WTC11 (cell line): ENCODE results near the gene PHRF1. TPM values are rescaled to one million over a fixed set of nuclear protein-coding genes. Genes with fewer than 3 reads are reported as not detected.

ENCODE experiments used
- ATAC-seq: fragments of 200-7000 bp; cut with Tn5 transposase; 2 replicates; pipeline ENCODE4 v1.10.0; 2021; ENCODE audit warnings: mild to moderate bottlenecking, moderate library complexity
- CTCF ChIA-PET: fragments of 300-600 bp; sonication (Branson Sonifier 250); formaldehyde crosslinking; loops from one replicate; lab custom pipeline; 2021; ENCODE audit warnings: antibody characterized with exemption; lab: Charles Lee
- POLR2A ChIA-PET: fragments of 350-600 bp; sonication (Branson Sonifier 250); formaldehyde crosslinking; loops from one replicate; lab custom pipeline; 2021; ENCODE audit warnings: antibody characterized with exemption; lab: Charles Lee
- DNase-seq: peaks from one replicate; pipeline ENCODE4 v3.0.0; 2021; ENCODE audit warnings: low spot score
- H3K27ac Mint-ChIP-seq: 2 replicates; pipeline ENCODE4 v1.8.0; 2021; ENCODE audit warnings: mixed read lengths
- H3K27me3 Mint-ChIP-seq: 2 replicates; pipeline ENCODE4 v1.8.0; 2021; ENCODE audit warnings: low read depth, mild to moderate bottlenecking, moderate library complexity, mixed read lengths
- H3K36me3 Mint-ChIP-seq: 2 replicates; pipeline ENCODE4 v1.8.0; 2021; ENCODE audit warnings: mixed read lengths
- H3K4me1 Mint-ChIP-seq: 2 replicates; pipeline ENCODE4 v1.8.0; 2022; ENCODE audit warnings: mixed read lengths
- H3K4me3 Mint-ChIP-seq: 2 replicates; pipeline ENCODE4 v1.8.0; 2021; ENCODE audit warnings: mild to moderate bottlenecking, moderate library complexity, mixed read lengths
- H3K9me3 Mint-ChIP-seq: 2 replicates; pipeline ENCODE4 v1.8.0; 2021; ENCODE audit warnings: mixed read lengths
- ARID4B ChIP-seq: sonication (generic); formaldehyde crosslinking; IDR thresholded peaks from 2 replicates; pipeline ENCODE4 v1.8.0; 2023; ENCODE audit warnings: missing genetic modification reagents, mild to moderate bottlenecking, borderline replicate concordance
- E2F5 ChIP-seq: sonication (generic); formaldehyde crosslinking; IDR thresholded peaks from 2 replicates; pipeline ENCODE4 v1.8.1; 2022; ENCODE audit warnings: mild to moderate bottlenecking, moderate library complexity, missing genetic modification reagents
- ELF4 ChIP-seq: sonication (generic); formaldehyde crosslinking; IDR thresholded peaks from 2 replicates; pipeline ENCODE4 v1.8.1; 2022; ENCODE audit warnings: low read depth, mild to moderate bottlenecking, moderate library complexity, missing genetic modification reagents
- FOXJ3 ChIP-seq: sonication (generic); formaldehyde crosslinking; IDR thresholded peaks from 2 replicates; pipeline ENCODE4 v1.9.0; 2021; ENCODE audit warnings: missing genetic modification reagents, mild to moderate bottlenecking, borderline replicate concordance
- FOXK1 ChIP-seq: sonication (generic); formaldehyde crosslinking; IDR thresholded peaks from 2 replicates; pipeline ENCODE4 v1.8.0; 2022; ENCODE audit warnings: mild to moderate bottlenecking, moderate library complexity, missing genetic modification reagents
- JAZF1 ChIP-seq: fragments of 250-450 bp; sonication (Bioruptor Pico); IDR thresholded peaks from 2 replicates; pipeline ENCODE4 v1.9.0; 2021; ENCODE audit warnings: moderate library complexity, mild to moderate bottlenecking, inconsistent platforms
- MYBL2 ChIP-seq: sonication (generic); formaldehyde crosslinking; IDR thresholded peaks from 2 replicates; pipeline ENCODE4 v1.8.1; 2023; ENCODE audit warnings: mild to moderate bottlenecking, moderate library complexity, missing genetic modification reagents
- SOX15 ChIP-seq: fragments of 250-450 bp; sonication (Bioruptor Pico); IDR thresholded peaks from 2 replicates; pipeline ENCODE4 v1.9.0; 2021; ENCODE audit warnings: mild to moderate bottlenecking
- SP1 ChIP-seq: sonication (generic); formaldehyde crosslinking; conservative IDR thresholded peaks from 2 replicates; pipeline ENCODE4 v1.8.1; 2022; ENCODE audit warnings: missing genetic modification reagents
- TP53 ChIP-seq: sonication (generic); formaldehyde crosslinking; IDR thresholded peaks from 2 replicates; pipeline ENCODE4 v1.8.1; 2023; ENCODE audit warnings: mild to moderate bottlenecking, missing genetic modification reagents
- ZBTB21 ChIP-seq: sonication (generic); formaldehyde crosslinking; IDR thresholded peaks from 2 replicates; pipeline ENCODE4 v1.8.1; 2023; ENCODE audit warnings: mild to moderate bottlenecking, missing genetic modification reagents, borderline replicate concordance
- ZNF423 ChIP-seq: fragments of 250-450 bp; sonication (Bioruptor Pico); IDR thresholded peaks from 2 replicates; pipeline ENCODE4 v2.1.2; 2022; ENCODE audit warnings: mild to moderate bottlenecking, moderate library complexity
- ZNF512 ChIP-seq: sonication (generic); formaldehyde crosslinking; IDR thresholded peaks from 2 replicates; pipeline ENCODE4 v1.8.1; 2022; ENCODE audit warnings: missing genetic modification reagents, borderline replicate concordance
- total RNA-seq: library from RNA; stranded (reverse); gene quantifications from 3 replicates; pipeline ENCODE4 v1.2.3, GENCODE V29; 2021
- TF ChIP-seq, protein P1 (sequence below): fragments of 250-450 bp; sonication (Bioruptor Pico); IDR thresholded peaks from 2 replicates; pipeline ENCODE4 v1.9.0; 2021; ENCODE audit warnings: mild to moderate bottlenecking
- TF ChIP-seq, protein P2 (sequence below): sonication (generic); formaldehyde crosslinking; IDR thresholded peaks from 2 replicates; pipeline ENCODE4 v1.8.0; 2022; ENCODE audit warnings: mild to moderate bottlenecking, missing genetic modification reagents
- TF ChIP-seq, protein P3 (sequence below): sonication (generic); formaldehyde crosslinking; IDR thresholded peaks from 2 replicates; pipeline ENCODE4 v1.8.1; 2023; ENCODE audit warnings: mild to moderate bottlenecking, missing genetic modification reagents, moderate library complexity
- TF ChIP-seq, protein P4 (sequence below): sonication (generic); formaldehyde crosslinking; IDR thresholded peaks from 2 replicates; pipeline ENCODE4 v1.8.1; 2022; ENCODE audit warnings: low read depth, mild to moderate bottlenecking, moderate library complexity, missing genetic modification reagents, borderline replicate concordance

Gene PHRF1
- total RNA-seq, 1 experiment from 2014 or later, result 46.9 TPM

GRCh38 chr11:612201-612960 lies 36.1 kb downstream of the PHRF1 start:
- peak overlapping the region; percentile 82; the same call in 1 of the 2 replicates for H3K27ac Mint-ChIP-seq
- no peaks in the 10 kb centered on the region for H3K27me3 Mint-ChIP-seq
- POLR2A ChIA-PET, result no interaction called here
- H3K9me3 Mint-ChIP-seq, result no peaks in the 10 kb centered on the region
- no peak for DNase-seq
- CTCF ChIA-PET, result interaction anchor here (0.6 to 2.8 kb wide), 7 partner anchors 23 to 151 kb away, joined by 3 to 14 read pairs (median 4); partner anchors contain the start of genes LMNTD2 and PHRF1
- no peak for TF ChIP-seq ZNF423 (CRISPR knock-in tag)
- no peak for TF ChIP-seq ZBTB21
- no peak for TF ChIP-seq ARID4B
- H3K36me3 Mint-ChIP-seq, result peaks cover 14% of the 10 kb centered on the region
- 0 out of 2 replicates have a peak, but pooled peaks cover 4% of the 10 kb centered on the region for H3K4me1 Mint-ChIP-seq
- ATAC-seq, result no peak
- H3K4me3 Mint-ChIP-seq, result no peak overlapping the region

- H3K27ac Mint-ChIP-seq, result no peak overlapping the region
- H3K9me3 Mint-ChIP-seq, result no peaks in the 10 kb centered on the region
- CTCF ChIA-PET, result interaction anchor here (0.5 to 2.8 kb wide), 5 partner anchors 22 to 150 kb away, joined by 3 to 14 read pairs (median 4); no protein-coding TSS in a partner anchor
Measured at GRCh38 chr11:612961-613300, 36.7 kb downstream of the PHRF1 start.

More at GRCh38 chr11:612961-613300, 36.7 kb downstream of the PHRF1 start:
- 0 out of 2 replicates have a peak, but pooled peaks cover 4% of the 10 kb centered on the region for H3K4me1 Mint-ChIP-seq
- ATAC-seq (no peak), DNase-seq (no peak)
- TF ChIP-seq MYBL2 (CRISPR knock-in tag) (no peak), JAZF1 (CRISPR knock-in tag) (no peak), SOX15 (CRISPR knock-in tag) (no peak), ELF4 (CRISPR knock-in tag) (no peak), FOXJ3 (CRISPR knock-in tag) (no peak), TP53 (CRISPR knock-in tag) (no peak), E2F5 (no peak), ZNF512 (CRISPR knock-in tag) (no peak), SP1 (CRISPR knock-in tag) (no peak), FOXK1 (CRISPR knock-in tag) (no peak)
- TF ChIP-seq, protein P1, sequence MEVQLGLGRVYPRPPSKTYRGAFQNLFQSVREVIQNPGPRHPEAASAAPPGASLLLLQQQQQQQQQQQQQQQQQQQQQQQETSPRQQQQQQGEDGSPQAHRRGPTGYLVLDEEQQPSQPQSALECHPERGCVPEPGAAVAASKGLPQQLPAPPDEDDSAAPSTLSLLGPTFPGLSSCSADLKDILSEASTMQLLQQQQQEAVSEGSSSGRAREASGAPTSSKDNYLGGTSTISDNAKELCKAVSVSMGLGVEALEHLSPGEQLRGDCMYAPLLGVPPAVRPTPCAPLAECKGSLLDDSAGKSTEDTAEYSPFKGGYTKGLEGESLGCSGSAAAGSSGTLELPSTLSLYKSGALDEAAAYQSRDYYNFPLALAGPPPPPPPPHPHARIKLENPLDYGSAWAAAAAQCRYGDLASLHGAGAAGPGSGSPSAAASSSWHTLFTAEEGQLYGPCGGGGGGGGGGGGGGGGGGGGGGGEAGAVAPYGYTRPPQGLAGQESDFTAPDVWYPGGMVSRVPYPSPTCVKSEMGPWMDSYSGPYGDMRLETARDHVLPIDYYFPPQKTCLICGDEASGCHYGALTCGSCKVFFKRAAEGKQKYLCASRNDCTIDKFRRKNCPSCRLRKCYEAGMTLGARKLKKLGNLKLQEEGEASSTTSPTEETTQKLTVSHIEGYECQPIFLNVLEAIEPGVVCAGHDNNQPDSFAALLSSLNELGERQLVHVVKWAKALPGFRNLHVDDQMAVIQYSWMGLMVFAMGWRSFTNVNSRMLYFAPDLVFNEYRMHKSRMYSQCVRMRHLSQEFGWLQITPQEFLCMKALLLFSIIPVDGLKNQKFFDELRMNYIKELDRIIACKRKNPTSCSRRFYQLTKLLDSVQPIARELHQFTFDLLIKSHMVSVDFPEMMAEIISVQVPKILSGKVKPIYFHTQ (CRISPR knock-in tag), result no peak
- TF ChIP-seq, protein P2, sequence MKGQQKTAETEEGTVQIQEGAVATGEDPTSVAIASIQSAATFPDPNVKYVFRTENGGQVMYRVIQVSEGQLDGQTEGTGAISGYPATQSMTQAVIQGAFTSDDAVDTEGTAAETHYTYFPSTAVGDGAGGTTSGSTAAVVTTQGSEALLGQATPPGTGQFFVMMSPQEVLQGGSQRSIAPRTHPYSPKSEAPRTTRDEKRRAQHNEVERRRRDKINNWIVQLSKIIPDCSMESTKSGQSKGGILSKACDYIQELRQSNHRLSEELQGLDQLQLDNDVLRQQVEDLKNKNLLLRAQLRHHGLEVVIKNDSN (CRISPR knock-in tag), result no peak
- TF ChIP-seq, protein P3, sequence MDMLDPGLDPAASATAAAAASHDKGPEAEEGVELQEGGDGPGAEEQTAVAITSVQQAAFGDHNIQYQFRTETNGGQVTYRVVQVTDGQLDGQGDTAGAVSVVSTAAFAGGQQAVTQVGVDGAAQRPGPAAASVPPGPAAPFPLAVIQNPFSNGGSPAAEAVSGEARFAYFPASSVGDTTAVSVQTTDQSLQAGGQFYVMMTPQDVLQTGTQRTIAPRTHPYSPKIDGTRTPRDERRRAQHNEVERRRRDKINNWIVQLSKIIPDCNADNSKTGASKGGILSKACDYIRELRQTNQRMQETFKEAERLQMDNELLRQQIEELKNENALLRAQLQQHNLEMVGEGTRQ (CRISPR knock-in tag), result no peak
- TF ChIP-seq, protein P4, sequence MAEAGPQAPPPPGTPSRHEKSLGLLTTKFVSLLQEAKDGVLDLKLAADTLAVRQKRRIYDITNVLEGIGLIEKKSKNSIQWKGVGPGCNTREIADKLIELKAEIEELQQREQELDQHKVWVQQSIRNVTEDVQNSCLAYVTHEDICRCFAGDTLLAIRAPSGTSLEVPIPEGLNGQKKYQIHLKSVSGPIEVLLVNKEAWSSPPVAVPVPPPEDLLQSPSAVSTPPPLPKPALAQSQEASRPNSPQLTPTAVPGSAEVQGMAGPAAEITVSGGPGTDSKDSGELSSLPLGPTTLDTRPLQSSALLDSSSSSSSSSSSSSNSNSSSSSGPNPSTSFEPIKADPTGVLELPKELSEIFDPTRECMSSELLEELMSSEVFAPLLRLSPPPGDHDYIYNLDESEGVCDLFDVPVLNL, result no peak
- POLR2A ChIA-PET, result no interaction called here
- peaks cover 13% of the 10 kb centered on the region for H3K36me3 Mint-ChIP-seq
- H3K27me3 Mint-ChIP-seq, result no peaks in the 10 kb centered on the region
- H3K4me3 Mint-ChIP-seq, result no peak overlapping the region
